ENCODE results near the gene TES.

Gene TES

DNA sequence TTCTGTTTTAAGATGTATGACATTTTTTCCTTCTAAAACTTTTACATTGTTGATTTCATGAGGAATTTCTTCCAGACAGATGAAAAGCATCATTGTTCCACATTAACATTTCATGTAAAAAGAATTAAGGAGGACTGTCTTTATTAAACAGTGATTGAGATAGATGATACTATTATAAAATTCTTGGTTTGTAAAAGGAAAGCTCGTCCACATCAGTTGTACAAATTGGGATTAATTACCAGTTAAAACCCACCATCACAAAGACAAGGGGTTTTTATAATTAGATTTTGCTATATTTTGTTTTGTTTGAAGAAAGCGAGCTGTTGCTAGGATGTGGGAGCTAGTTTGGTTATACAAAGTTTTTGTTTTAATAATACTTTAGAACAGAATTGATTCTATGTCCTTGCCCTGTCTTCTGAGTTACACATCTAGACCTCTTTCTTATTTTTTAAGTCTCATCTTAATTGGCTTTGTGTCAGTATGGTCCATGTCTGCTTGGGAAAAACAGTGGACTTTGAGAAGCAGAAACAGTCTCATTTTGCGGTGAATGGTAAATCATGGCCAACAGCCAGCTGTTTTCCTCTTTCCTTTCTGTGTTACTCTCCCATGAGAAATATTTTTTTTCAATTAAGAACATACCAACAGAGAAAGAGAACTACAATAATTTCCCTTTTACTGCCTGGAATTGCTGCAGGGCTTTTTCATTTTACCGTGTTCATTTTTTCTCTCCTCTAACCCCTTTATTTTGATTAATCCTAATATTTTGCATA lies 3.2 kb downstream of the TES start:
- no peak overlapping the region for H3K4me3 ChIP-seq (ENCODE audit: low read depth, low read length)
- TF ChIP-seq, protein P1, sequence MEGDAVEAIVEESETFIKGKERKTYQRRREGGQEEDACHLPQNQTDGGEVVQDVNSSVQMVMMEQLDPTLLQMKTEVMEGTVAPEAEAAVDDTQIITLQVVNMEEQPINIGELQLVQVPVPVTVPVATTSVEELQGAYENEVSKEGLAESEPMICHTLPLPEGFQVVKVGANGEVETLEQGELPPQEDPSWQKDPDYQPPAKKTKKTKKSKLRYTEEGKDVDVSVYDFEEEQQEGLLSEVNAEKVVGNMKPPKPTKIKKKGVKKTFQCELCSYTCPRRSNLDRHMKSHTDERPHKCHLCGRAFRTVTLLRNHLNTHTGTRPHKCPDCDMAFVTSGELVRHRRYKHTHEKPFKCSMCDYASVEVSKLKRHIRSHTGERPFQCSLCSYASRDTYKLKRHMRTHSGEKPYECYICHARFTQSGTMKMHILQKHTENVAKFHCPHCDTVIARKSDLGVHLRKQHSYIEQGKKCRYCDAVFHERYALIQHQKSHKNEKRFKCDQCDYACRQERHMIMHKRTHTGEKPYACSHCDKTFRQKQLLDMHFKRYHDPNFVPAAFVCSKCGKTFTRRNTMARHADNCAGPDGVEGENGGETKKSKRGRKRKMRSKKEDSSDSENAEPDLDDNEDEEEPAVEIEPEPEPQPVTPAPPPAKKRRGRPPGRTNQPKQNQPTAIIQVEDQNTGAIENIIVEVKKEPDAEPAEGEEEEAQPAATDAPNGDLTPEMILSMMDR (IDR thresholded peaks at IDR 0.05; ENCODE audit: borderline replicate concordance, insufficient read depth, low read depth, low read length), result no peak

DNA sequence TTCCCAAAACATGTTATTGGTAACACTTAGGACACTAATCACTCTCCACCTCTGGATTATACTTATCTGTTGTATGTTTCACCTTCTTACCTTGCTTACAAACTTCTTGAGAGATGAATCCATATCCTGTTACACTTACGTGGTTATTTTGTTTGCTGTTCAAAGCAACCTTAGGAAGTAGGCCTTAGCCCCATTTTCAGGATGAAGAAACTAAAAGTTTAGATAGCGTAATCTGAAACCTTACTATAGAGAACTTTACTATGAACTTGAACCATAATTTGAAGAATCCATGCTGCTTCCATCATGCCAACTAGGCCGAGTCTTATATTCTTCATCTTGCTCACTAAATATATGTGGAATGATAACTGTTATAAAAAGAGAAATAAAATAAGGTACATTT lies 4.6 kb downstream of the TES start:
- TF ChIP-seq, protein P1 (IDR thresholded peaks at IDR 0.05; ENCODE audit: borderline replicate concordance, insufficient read depth, low read depth, low read length), result no peak
- no peak overlapping the region for H3K4me3 ChIP-seq (ENCODE audit: low read depth, low read length)

DNA sequence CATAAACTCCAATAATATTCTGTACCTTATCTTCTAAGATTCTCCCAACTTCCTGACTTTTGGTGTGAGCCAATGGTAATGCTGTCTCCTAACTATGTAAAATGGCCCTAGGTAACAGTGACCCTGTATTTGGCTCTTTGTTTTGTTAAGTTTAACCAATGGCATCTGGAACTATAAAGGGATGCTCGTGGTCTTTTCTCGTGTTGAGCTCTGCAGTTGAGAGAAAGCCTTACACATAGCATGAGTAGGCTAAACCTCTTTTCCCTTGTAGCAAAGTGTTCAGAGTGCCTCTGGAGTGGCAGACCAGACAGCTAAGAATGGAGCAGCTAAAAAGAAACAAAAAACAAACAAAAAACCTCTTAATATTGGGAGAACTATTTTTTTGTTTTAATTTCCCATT lies 5.2 kb downstream of the TES start:
- TF ChIP-seq, protein P1 (IDR thresholded peaks at IDR 0.05; ENCODE audit: borderline replicate concordance, insufficient read depth, low read depth, low read length), result no peak
- H3K4me3 ChIP-seq (ENCODE audit: low read depth, low read length), result no peak overlapping the region

DNA sequence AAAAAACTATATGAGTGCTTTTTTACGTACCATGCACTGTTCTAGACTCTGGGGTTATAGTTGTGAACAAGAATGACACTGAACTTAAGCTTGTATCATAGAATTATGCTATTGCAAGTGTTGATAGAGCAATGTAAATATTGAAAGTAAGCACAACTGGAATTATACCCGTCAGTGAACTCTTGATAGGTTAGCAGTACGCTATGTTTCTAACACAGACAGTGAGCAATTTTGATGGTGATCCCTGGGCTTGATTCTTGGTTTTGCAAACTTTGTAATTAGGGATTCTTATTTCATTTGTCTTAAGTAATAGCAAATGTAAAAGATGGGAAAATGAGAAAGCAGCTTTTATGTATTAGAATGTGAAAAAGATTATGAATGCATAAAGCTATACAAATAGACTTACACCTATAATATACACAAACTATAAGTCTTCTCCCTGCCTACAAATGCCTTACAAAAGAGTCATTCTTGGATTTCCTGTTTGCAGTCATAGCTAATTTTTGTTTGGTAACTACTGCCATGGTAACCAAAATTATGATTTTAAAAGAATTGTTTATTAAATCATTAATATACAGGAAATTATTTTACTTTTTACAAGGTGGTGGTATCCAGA lies 6.7 kb downstream of the TES start:
- TF ChIP-seq, protein P1 (IDR thresholded peaks at IDR 0.05; ENCODE audit: borderline replicate concordance, insufficient read depth, low read depth, low read length), result no peak
- H3K4me3 ChIP-seq (ENCODE audit: low read depth, low read length), result no peak overlapping the region

DNA sequence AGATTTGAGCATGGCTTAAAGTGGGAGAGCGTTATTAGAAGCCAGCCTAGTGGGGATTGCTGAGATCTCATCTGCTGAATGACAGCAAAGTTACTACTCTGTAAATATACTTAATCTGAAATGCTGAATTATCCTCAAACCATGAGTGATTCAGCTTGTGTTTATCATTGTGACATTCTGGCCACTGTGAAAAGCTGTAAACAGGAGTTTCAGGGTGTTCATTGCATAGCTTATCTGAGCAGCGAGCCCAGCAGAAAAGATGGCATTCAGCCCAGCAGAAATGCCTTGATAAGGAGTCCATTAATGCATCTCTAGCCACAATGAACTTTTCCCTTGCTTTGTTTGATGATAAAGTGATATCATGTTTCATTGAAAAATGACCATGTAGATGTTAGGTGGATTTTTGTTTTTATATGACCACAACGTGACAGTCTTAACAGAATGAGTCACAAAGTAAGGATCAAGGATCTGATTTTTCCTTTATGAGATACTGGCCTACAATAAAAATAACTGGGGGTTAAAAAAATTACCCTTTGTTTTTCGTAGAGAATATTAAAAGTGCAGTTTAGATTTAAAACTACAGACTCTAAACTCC lies 7.8 kb downstream of the TES start:
- no peak overlapping the region for H3K4me3 ChIP-seq (ENCODE audit: low read depth, low read length)
- TF ChIP-seq, protein P1 (IDR thresholded peaks at IDR 0.05; ENCODE audit: borderline replicate concordance, insufficient read depth, low read depth, low read length), result no peak

DNA sequence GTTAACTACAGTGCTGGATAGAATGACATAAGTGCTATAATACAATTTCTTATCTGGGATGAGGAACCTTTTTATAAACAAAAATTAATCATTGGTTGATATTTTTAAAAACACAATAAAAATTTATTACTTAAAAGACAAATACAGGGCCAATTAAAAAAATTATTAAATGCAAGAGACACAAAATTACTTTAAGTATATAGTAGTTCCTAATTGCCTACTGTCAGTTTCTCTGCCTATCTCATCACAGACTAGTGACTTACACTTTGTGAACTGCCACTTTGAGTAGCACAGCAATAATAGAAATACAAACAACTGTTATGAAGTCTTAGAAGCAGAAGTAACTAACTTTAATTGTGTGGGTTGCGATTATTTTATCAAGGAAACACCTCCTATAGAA lies 8.4 kb downstream of the TES start:
- H3K4me3 ChIP-seq (ENCODE audit: low read depth, low read length), result no peak overlapping the region
- TF ChIP-seq, protein P1 (IDR thresholded peaks at IDR 0.05; ENCODE audit: borderline replicate concordance, insufficient read depth, low read depth, low read length), result no peak

Measured in GM12875 (cell line).